ENCODE results near the gene AQP12B.
"Not testable (repeated sequence)": the region's sequence is repeated elsewhere in the genome, so short reads cannot be mapped to it uniquely, and the experiment has no call there.

The AQP12B gene, protein sequence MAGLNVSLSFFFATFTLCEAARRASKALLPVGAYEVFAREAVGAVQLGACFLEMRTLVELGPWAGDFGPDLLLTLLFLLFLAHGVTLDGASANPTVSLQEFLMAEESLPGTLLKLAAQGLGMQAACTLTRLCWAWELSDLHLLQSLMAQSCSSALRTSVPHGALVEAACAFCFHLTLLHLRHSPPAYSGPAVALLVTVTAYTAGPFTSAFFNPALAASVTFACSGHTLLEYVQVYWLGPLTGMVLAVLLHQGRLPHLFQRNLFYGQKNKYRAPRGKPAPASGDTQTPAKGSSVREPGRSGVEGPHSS

DNA sequence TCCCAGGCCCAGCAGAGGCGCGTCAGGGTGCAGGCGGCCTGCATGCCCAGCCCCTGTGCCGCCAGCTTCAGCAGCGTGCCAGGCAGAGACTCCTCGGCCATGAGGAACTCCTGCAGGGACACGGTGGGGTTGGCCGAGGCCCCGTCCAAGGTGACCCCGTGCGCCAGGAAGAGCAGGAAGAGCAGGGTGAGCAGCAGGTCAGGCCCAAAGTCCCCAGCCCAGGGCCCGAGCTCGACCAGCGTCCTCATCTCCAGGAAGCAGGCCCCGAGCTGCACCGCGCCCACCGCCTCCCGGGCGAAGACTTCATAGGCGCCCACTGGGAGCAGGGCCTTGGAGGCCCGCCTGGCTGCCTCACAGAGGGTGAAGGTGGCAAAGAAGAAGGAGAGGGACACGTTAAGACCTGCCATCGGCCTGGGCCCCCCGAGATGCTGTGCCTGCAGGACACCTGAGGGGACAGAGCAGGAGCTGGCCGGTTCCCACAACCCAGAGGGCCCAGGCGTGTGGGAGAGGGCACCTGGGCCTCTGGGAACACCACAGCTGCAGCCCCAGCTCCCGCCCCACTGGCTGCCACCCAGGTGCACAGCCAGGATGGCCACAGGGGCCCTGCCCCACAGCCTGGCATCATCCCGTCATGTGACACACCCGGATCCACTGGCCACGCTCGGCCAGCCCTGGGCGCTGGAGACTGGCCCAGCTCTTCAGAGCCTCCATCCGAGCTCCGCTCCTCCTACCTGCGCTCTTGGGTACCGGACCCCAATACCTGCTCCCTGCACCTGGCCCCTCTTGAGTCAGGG is at the start of gene AQP12B:
TSS of gene AQP12B (minus strand) at position 455 of the 794 bp plus-strand sequence. CDS start at position 407, 48 bp downstream.
- not testable (repeated sequence) for DNase-seq (ENCODE audit: low read depth in 3 of 3, low spot score in 1 of 3)

DNA sequence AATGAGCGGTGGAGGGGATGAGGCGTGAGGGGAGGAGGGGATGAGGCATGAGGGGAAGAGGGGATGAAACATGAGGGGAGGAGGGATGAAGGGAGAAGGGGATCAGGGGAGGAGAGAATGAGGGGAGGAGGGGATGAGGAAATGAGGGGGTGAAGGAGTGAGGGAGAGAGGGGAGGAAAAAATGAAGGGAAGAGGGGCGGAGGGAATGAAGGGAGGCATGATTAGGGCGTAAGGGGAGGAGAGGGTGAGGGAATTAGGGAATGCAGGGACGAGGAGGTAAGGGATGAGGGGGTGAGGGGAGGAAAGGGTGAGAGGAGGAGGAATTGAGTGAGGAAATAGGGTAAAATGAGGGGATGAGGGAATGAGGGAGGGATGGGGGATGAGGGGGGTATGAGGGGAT is 49.5 kb upstream of the AQP12B start:
- no peak for DNase-seq (ENCODE audit: low read depth in 3 of 3, low spot score in 1 of 3)

- DNase-seq (ENCODE audit: low read depth in 3 of 3, low spot score in 1 of 3) = no peak
Measured at GRCh38 chr2:240731178-240731545, 48.5 kb upstream of the AQP12B start.

DNA sequence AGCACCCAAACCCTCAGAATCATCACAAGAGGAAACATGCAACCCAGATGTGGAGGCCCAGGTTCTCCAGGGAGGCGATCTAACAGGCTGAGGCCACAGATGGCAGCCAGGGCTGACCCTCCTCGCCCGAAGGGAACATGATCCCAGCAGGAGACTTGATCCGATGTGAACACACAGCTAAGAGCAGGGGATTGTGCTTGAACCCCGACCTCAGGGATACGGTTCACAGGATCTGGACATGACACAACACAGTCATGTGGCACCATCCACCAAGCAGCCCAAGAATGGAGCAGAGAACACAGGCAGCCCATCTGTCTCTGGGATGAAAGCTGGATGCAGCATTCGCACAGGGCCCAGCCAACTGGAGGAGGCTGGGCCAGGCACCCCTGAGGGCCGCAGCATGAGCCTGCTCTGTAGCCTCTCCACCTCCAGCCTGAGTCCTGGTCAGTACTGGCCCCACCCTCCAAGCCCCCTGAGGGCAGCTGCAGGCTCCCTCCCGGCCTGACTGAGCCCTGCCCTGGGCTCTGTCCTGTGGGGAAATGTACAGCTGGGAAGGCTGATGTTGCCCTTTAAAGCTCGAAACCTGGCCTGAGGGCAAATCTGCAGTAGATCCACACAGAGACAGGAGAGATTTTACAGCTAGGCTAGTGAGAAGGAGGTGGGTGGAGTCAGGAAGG is 48.0 kb upstream of the AQP12B start:
- no peak for DNase-seq (ENCODE audit: low read depth in 3 of 3, low spot score in 1 of 3)

DNA sequence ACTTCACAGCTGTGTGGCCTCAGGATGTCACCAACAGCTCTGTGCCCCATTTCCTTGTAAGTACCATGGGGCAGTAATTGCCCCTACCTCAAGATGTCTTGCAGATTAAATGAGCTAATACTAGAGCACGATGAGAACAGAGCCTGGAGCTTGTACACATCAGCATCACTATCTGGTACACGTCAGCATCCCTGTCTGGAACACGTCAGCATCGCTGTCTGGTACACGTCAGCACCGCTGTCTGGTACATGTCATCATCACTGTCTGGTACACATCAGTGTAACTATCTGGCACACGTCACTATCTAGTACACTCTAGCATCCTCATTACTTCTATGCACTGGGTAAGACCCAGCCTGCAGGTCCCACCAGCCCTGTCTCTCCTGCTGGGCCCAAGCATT is 46.1 kb upstream of the AQP12B start:
- DNase-seq (ENCODE audit: low read depth in 3 of 3, low spot score in 1 of 3) = no peak

- no peak for DNase-seq (ENCODE audit: low read depth in 3 of 3, low spot score in 1 of 3)
Measured at GRCh38 chr2:240728361-240728760, 45.7 kb upstream of the AQP12B start.

DNA sequence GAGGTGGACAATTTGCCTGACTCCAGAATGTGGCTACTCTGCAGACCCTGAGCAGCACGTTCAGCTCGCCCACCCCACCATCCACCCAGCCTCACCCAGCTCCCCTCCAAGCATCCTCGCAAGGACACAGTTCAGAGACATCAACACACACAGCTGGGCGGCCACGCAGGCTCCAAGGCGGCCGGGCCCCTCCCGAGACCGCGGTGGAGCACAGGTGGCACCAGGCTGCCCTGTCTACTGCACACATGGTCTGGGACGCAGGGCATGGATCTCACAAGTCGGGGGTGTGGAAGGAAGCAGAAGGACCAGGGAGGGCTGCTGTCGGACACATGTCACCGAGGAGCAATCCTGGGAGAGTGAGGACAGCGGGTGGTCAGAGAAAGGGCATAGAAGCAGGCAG is 45.2 kb upstream of the AQP12B start:
- DNase-seq (ENCODE audit: low read depth in 3 of 3, low spot score in 1 of 3) = no peak

GRCh38 chr2:240727439-240727838 is 44.8 kb upstream of the AQP12B start:
- DNase-seq (ENCODE audit: low read depth in 3 of 3, low spot score in 1 of 3) = no peak

DNA sequence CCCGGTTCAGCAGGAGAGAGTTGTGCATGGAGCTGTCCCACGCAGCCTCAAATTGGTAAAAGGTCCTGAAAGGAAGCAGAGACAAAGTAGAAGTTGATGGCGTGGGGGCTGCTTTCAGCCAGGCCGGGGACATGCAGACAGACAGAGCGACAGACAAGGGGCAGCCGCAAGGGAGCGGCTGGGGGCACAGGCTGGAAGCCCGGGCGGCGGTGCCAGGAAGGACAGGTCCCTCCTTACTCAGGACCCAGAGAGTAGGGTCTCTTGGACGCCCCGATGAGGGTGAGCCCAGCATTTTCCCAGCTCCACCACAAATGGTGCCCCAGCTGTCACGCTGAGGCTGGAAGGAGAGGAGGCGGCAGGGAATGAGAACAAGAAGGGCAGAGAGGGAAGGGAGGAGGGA is 44.2 kb upstream of the AQP12B start:
- no peak for DNase-seq (ENCODE audit: low read depth in 3 of 3, low spot score in 1 of 3)

GRCh38 chr2:240725671-240726070 is 43.0 kb upstream of the AQP12B start:
- DNase-seq (ENCODE audit: low read depth in 3 of 3, low spot score in 1 of 3) = no peak

DNA sequence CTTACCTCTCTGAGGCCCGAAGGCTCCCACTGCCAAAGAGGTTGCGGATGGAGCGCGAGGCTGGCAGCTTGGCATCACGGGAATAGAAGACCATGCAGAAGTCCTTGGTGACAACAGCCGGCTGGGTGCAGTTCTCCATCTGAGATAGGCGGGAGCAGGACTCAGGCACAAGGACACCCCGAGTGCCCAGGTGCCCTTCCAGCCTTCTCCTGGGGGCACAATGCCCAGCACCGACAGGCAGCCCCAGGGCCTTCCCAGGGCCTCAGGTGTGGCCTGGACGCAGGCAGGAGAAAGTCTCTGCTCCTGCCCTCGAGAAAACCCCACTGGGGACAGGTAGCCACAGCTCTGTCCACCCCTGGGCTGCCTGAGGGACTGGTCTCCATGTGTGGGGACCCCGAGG is 42.6 kb upstream of the AQP12B start:
- no peak for DNase-seq (ENCODE audit: low read depth in 3 of 3, low spot score in 1 of 3)

DNA sequence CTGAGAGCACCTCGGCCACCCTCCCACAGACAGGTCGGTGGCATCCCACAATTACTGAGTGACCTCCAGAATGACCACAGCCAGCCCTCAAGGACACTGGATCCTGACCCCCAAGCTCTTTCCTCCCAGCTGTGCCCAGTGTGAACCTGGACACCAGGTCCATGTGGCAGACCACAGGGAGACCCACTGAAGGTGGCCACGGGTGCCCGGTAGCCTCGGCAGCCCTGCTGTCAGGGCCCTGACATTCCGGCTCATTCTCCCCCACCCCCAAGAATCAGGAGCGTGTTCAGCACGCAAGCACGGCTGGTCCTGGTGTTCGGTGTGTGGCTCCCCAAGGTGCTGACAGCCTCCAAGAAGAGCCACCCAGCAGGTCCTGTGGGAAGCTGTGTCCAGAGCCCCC is 41.7 kb upstream of the AQP12B start:
- DNase-seq (ENCODE audit: low read depth in 3 of 3, low spot score in 1 of 3) = no peak

GRCh38 chr2:240723851-240724250 is 41.2 kb upstream of the AQP12B start:
- DNase-seq (ENCODE audit: low read depth in 3 of 3, low spot score in 1 of 3) = no peak

DNA sequence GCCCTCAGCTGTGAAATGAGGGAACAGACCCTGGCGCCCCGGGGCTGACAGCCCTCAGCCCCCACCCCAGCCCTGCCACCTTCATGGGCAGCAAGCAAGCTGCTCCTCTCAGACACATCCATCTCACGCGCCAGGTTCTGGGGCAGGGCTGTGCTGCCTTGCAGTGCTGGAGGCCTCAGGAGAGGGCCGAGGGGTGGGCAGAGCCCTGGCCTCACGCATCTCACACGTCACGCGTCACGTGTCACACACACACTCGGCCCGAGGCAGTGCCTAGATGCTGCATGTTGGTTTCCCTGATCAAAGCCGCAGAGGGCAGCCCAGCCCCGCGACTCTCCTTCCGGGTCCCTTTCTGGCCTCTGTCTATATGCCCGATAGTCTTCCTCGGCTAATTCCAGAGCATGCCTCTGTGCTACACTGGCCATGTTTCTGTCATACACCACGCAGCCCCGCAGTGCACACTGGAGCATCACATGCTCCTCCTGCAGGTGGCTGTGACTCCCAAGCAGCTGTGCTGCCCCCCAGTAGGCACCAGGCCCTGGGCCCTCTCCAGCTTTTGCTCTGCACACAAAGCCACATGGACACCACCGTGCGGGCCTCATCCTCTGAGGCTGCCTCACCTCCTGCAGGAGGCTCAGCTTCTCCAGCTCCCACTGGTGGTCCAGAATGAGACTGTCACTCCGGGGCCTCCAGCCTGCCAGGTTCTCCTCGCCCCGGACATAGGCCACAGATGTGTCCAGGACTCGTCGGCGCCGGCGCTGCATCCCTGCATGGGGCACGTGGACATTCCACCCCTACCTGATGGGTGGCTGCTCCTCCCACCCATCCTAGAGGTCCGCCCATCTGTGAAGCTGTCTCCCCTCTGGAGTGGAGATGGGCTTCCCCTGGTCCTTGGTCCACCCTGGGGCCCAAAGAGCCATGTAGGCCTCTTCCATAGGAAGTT is 40.4 kb upstream of the AQP12B start:
- no peak for DNase-seq (ENCODE audit: low read depth in 3 of 3, low spot score in 1 of 3)

GRCh38 chr2:240722376-240722775 is 39.7 kb upstream of the AQP12B start:
- DNase-seq (ENCODE audit: low read depth in 3 of 3, low spot score in 1 of 3) = no peak

- DNase-seq (ENCODE audit: low read depth in 3 of 3, low spot score in 1 of 3) = no peak
Measured at GRCh38 chr2:240721596-240722180, 39.0 kb upstream of the AQP12B start.

DNA sequence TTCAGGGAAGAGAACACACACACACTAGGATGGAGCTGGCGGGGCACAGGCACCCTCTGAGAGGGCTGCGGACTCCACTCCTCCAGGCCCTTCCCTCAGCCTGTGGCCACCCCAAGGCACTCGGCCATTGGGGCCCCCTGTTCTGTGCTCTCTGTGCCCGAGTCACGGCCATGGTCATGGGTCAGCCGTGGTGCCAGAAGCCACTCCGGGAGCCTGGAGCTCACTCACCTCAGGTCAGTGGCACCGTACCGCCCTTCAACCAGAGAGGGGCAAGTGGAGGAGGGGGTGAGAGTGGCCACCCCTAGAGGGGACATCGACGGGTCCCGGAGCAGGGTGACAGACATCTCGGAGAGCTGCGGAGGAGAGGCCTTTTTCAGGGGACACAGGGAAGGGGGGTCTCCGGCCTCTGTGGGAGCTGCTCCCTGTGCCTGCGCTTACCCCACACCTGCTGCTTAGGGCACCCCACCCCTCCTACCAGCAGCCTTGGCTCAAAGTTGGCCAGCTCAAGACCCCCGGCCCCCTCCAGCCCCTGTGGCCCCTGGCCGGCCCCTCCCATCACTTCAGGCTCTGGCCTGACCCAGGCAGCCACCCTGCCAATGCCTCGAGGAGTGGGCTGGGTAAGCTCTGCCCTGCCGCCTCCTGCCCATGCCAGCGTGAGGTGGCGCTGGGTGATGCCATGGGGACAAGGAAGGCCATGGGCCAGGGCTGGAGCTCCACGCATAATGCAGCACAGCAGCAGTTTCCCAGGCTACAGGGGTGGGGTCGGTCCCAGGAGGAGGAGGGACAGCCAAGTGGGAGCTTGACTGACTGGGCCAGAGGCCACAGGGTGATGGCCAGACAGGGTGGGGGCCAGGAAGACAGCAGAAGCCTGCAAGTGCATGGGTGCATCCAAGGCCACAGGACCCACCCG is 38.3 kb upstream of the AQP12B start:
- no peak for DNase-seq (ENCODE audit: low read depth in 3 of 3, low spot score in 1 of 3)

GRCh38 chr2:240719676-240720545 is 37.2 kb upstream of the AQP12B start:
- no peak for DNase-seq (ENCODE audit: low read depth in 3 of 3, low spot score in 1 of 3)
